Fibroblast of the aortic adventitia (primary cell): ENCODE measurements around the gene TEX48. TPM values are rescaled to one million over a fixed set of nuclear protein-coding genes. Genes with fewer than 3 reads are reported as not detected.

Experiments
- DNase-seq: peaks from one replicate; pipeline ENCODE4 v3.0.0-alpha.2; 2010; ENCODE audit warnings: low read depth
- H3K4me3 ChIP-seq: 2 replicates; pipeline ENCODE4 v1.5.1; 2011; ENCODE audit warnings: low read depth, mild to moderate bottlenecking, control low read depth, low read length, moderate library complexity
- CTCF ChIP-seq: IDR thresholded peaks from 2 replicates; pipeline ENCODE4 v1.5.1; 2011; ENCODE audit warnings: mild to moderate bottlenecking, low read length, control low read depth, inconsistent platforms; ENCODE audit not compliant: insufficient read depth
- total RNA-seq: library from RNA; depleted of rRNA; stranded (reverse); fragments of >200 nt; gene quantifications from 2 replicates; pipeline ENCODE4 v1.2.3, GENCODE V29; 2012; ENCODE audit warnings: low replicate concordance

The TEX48 gene
- total RNA-seq, 1 donor = not detected

DNA sequence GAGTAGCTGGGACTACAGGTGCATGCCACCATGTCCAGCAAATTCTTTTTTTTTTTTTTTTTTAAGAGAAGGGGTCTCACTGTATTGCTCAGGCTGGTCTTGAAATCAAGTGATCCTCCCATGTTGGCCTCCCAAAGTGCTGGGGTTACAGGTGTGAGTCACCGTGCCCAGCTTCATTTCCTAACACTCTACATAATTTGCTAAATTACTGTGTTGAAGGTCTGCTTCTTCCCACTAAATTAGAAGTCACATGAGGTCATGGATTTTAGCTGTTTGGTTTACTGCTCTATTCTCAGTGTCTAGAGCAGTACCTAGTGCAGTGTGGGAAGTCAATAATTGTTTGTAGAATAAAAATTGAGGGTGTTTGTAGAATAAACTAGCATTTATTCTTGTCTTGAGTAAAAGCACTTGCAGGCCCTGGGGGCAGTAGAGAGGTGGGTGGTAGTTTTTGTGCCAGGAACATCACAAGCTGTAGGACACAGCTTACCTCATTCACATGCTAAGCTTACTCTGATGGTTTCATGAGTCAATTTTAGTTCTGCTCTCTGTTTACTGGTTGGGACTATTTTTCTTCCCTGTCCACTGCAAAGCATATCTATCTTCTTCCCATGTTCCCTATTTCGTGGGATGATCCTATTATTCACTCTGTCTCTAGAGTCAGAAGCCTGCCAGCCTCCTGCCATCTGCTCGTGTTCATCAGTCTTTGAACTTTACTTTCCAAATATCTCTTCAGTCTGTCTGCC, 7.0 kb downstream of the TEX48 start:
- TF ChIP-seq CTCF = no peak
- no peak for DNase-seq

DNA sequence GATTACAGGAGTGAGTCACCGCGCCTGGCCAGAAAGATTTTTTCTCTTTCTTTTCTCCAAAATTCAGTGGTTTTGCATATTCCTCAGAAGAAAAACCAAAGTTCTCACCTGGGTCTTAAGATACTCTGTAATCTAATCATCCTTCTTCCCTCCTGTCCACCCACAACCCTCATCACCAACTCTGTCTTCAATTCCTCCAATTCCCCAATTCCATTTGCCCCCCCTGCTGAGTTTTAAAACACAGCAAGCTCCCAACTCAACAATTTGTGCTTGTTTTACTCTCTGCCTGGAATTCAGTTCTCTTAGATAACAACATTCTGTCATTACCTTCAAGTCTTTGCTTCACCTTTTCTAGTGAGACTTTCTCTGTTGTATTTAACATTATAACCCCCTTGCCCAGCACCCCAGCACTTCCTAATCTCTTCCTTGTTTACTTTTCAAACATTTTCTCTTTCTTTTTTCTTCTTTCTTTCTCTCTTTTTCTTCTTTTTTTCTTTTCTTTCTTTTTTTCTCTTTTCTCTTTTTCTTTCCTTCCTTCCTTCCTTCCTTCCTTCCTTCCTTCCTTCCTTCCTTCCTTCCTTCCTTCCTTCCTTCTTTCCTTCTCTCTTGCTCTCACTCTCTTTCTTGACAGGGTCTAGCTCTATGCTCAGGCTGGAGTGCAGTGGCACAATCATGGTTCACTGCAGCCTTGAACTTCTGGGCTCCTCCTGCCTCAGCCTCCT, 7.8 kb downstream of the TEX48 start:
- H3K4me3 ChIP-seq = no peak overlapping the region
- DNase-seq = no peak
- no peak for TF ChIP-seq CTCF

More for the DNA sequence above, 7.0 kb downstream of the TEX48 start:
- no peak overlapping the region for H3K4me3 ChIP-seq

GRCh38 chr9:114671605-114672004, 10.4 kb downstream of the TEX48 start:
- H3K4me3 ChIP-seq = no peak overlapping the region
- TF ChIP-seq CTCF = no peak
- DNase-seq = peak; percentile 29

GRCh38 chr9:114669961-114670360, 12.0 kb downstream of the TEX48 start:
- DNase-seq = no peak
- no peak overlapping the region for H3K4me3 ChIP-seq
- no peak for TF ChIP-seq CTCF

GRCh38 chr9:114668146-114668545, 13.8 kb downstream of the TEX48 start:
- no peak for DNase-seq
- no peak for TF ChIP-seq CTCF

DNA sequence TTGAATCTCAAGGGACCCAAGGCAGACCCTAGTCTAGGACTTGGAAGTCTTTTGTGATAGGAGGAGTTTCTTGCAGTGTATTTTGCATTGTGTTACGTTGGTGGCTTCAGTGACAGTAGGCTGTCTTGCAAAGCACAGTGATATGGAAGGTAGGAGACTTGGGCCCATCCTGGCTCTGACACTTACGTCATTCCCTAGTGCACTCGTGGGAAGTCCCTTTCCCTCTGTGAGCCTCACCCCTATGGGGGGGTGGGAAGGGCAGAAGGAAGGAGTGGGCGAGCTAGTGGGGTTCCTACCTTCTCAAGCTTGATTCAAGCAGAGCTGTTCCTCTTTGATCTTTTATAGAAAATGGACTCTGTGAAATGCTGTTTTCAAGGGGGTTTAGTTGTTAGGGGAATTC, 15.1 kb downstream of the TEX48 start:
- no peak overlapping the region for H3K4me3 ChIP-seq
- no peak for DNase-seq
- no peak for TF ChIP-seq CTCF

More at GRCh38 chr9:114668146-114668545, 13.8 kb downstream of the TEX48 start:
- H3K4me3 ChIP-seq = no peak overlapping the region
